Measurements from ENCODE around the gene HOXA6.

HOXA6 gene

DNA sequence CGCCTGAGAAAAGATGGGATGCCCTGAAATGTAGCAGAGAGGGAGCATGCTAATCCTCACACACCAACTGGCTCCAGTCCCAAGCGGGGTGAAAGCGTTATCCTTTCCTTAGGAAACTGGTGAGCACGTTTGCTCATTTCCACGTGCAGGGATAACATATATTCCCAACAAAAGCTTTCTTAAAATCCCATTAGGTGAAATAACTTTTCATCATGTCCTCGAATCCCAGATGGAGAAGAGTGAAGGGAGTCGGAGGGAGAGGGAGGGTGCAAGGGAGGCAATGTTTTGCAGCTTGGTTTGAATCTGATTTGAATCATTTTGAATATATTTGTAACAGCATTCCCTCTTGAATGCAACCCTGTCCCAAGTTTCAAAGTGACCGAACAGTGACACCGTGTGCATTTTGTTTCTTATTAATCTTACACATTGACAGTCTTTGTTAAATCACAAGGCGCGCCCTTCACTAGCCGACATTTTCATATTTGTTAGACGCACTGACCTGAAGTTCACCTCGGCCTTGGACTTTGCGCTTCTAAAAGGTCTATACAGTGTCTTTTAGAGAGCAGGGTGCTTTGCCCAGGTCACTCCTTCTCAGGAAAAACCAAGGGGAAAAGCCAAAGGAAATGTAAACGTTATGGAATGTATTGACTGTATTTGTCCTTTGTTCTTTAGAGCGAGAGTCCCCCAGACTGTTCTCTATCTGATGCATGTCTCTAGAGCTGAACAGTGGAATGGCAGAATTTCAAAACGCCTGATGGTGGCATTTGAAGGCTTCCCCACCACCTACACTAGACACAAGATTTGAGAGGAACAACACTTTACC lies 14.0 kb downstream of the HOXA6 start:
- no peak for TF ChIP-seq EZH2 (IDR thresholded peaks at IDR 0.05; ENCODE audit: borderline replicate concordance, low read depth, low read length, severe bottlenecking)
- TF ChIP-seq, protein P1, sequence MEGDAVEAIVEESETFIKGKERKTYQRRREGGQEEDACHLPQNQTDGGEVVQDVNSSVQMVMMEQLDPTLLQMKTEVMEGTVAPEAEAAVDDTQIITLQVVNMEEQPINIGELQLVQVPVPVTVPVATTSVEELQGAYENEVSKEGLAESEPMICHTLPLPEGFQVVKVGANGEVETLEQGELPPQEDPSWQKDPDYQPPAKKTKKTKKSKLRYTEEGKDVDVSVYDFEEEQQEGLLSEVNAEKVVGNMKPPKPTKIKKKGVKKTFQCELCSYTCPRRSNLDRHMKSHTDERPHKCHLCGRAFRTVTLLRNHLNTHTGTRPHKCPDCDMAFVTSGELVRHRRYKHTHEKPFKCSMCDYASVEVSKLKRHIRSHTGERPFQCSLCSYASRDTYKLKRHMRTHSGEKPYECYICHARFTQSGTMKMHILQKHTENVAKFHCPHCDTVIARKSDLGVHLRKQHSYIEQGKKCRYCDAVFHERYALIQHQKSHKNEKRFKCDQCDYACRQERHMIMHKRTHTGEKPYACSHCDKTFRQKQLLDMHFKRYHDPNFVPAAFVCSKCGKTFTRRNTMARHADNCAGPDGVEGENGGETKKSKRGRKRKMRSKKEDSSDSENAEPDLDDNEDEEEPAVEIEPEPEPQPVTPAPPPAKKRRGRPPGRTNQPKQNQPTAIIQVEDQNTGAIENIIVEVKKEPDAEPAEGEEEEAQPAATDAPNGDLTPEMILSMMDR (IDR thresholded peaks at IDR 0.05; ENCODE audit: borderline replicate concordance, extremely low read depth, low read length, poor library complexity, severe bottlenecking) = no peak
- Histone ChIP-seq H3K4me2 (ENCODE audit: insufficient read depth, low read length) (no peak overlapping the region), H4K20me1 (ENCODE audit: insufficient read depth, low read length) (no peaks in the 10 kb centered on the region), H3K9me3 (ENCODE audit: insufficient read depth, low read length, severe bottlenecking) (no peaks in the 10 kb centered on the region), H3K27ac (ENCODE audit: low read length) (no peak overlapping the region), H3K4me3 (ENCODE audit: low read depth in 1 of 2, low read length in 2 of 2) (no peak overlapping the region), H2AFZ (ENCODE audit: low read depth, low read length) (no peak overlapping the region), H3K27me3 (ENCODE audit: insufficient read depth, low read length, poor library complexity) (peaks cover 5% of the 10 kb centered on the region), H3K36me3 (ENCODE audit: insufficient read depth, low read length) (no peaks in the 10 kb centered on the region), H3K9ac (ENCODE audit: low read depth, low read length) (no peak overlapping the region), H3K4me1 (ENCODE audit: insufficient read depth, low read length) (no peaks in the 10 kb centered on the region), H3K79me2 (ENCODE audit: insufficient read depth, low read length) (no peaks in the 10 kb centered on the region)
- ATAC-seq (ENCODE audit: insufficient read depth, low read depth) = no peak
- DNase-seq = no peak

DNA sequence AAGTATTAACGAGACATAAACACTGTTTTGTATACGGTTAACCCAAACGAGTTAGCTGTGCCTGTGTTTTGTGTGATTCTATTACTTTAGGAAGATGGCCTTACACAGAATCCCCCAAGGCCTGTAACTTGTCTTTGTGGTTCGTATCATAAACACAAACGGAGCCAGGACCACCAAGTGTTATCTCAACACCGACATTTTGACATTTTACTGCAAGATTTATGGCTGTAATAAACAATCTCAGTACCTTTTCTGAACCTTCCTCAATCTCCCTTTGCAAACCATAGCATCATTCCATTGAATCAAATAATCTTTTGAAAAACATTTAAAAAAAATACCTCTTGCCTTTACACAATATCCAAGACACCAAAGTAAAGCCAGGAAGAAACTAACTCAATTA lies 14.6 kb downstream of the HOXA6 start:
- Histone ChIP-seq H3K4me1 (ENCODE audit: insufficient read depth, low read length) (no peaks in the 10 kb centered on the region), H3K9ac (ENCODE audit: low read depth, low read length) (no peak overlapping the region), H3K4me3 (ENCODE audit: low read depth in 1 of 2, low read length in 2 of 2) (no peak overlapping the region), H3K4me2 (ENCODE audit: insufficient read depth, low read length) (no peak overlapping the region), H2AFZ (ENCODE audit: low read depth, low read length) (no peak overlapping the region), H4K20me1 (ENCODE audit: insufficient read depth, low read length) (no peaks in the 10 kb centered on the region), H3K27ac (ENCODE audit: low read length) (no peak overlapping the region), H3K79me2 (ENCODE audit: insufficient read depth, low read length) (no peaks in the 10 kb centered on the region), H3K9me3 (ENCODE audit: insufficient read depth, low read length, severe bottlenecking) (no peaks in the 10 kb centered on the region), H3K36me3 (ENCODE audit: insufficient read depth, low read length) (no peaks in the 10 kb centered on the region), H3K27me3 (ENCODE audit: insufficient read depth, low read length, poor library complexity) (peaks cover 5% of the 10 kb centered on the region)
- DNase-seq (no peak), ATAC-seq (ENCODE audit: insufficient read depth, low read depth) (no peak)
- TF ChIP-seq, protein P1 (IDR thresholded peaks at IDR 0.05; ENCODE audit: borderline replicate concordance, extremely low read depth, low read length, poor library complexity, severe bottlenecking) = no peak
- TF ChIP-seq EZH2 (IDR thresholded peaks at IDR 0.05; ENCODE audit: borderline replicate concordance, low read depth, low read length, severe bottlenecking) = no peak

DNA sequence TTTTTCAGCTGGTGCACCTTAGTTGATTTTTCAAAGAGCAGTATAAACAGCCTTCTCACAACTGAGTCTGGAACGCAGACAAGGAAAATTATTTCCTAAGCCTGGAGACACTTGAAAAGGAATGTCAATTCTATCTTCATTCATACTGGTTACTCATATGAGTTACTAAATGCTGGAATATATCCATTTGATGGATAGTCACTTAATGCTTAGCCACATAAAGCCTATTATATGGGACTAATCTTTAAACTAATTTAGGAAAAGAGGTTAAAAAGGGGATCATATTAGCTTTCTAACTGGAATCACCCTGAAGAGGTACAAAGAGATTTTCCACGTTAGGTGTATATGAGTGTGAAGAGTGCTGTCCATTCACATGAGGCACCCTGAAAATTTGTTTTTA lies 15.4 kb downstream of the HOXA6 start:
- Histone ChIP-seq H3K79me2 (ENCODE audit: insufficient read depth, low read length) (no peaks in the 10 kb centered on the region), H3K27me3 (ENCODE audit: insufficient read depth, low read length, poor library complexity) (peaks cover 5% of the 10 kb centered on the region)

More for the DNA sequence above, 15.4 kb downstream of the HOXA6 start:
- H3K9ac ChIP-seq (ENCODE audit: low read depth, low read length) = no peak overlapping the region
- no peaks in the 10 kb centered on the region for H3K9me3 ChIP-seq (ENCODE audit: insufficient read depth, low read length, severe bottlenecking)
- H3K4me3 ChIP-seq (ENCODE audit: low read depth in 1 of 2, low read length in 2 of 2) = no peak overlapping the region
- TF ChIP-seq EZH2 (IDR thresholded peaks at IDR 0.05; ENCODE audit: borderline replicate concordance, low read depth, low read length, severe bottlenecking) = no peak
- TF ChIP-seq, protein P1 (IDR thresholded peaks at IDR 0.05; ENCODE audit: borderline replicate concordance, extremely low read depth, low read length, poor library complexity, severe bottlenecking) = no peak
- DNase-seq = no peak
- H3K4me2 ChIP-seq (ENCODE audit: insufficient read depth, low read length) = no peak overlapping the region
- no peaks in the 10 kb centered on the region for H3K36me3 ChIP-seq (ENCODE audit: insufficient read depth, low read length)
- no peaks in the 10 kb centered on the region for H3K4me1 ChIP-seq (ENCODE audit: insufficient read depth, low read length)
- no peak overlapping the region for H3K27ac ChIP-seq (ENCODE audit: low read length)
- no peaks in the 10 kb centered on the region for H4K20me1 ChIP-seq (ENCODE audit: insufficient read depth, low read length)
- H2AFZ ChIP-seq (ENCODE audit: low read depth, low read length) = no peak overlapping the region
- no peak for ATAC-seq (ENCODE audit: insufficient read depth, low read depth)

Measured in DND-41 (cell line).